Vagina (tissue), 2 donors: ENCODE data around the gene DUSP23. TPM values are rescaled to one million over a fixed set of nuclear protein-coding genes. Genes with fewer than 3 reads are reported as not detected.

Experiments
- DNase-seq, 2 donors: peaks; one replicate each; pipeline ENCODE4 v3.0.0-alpha.2; 2017; ENCODE audit errors: extremely low spot score in 2 of 2
- H3K27ac ChIP-seq: fragments of 200-600 bp; sonication (generic); one replicate; pipeline ENCODE4 v1.5.1; 2019
- H3K27me3 ChIP-seq: fragments of 200-600 bp; sonication (generic); one replicate; pipeline ENCODE4 v1.5.1; 2019
- H3K36me3 ChIP-seq, 2 donors: fragments of 200-600 bp; sonication (generic); one replicate each; pipeline ENCODE4 v1.5.1; 2017 to 2019
- H3K4me1 ChIP-seq: fragments of 200-600 bp; sonication (generic); one replicate; pipeline ENCODE4 v1.5.1; 2019
- H3K4me3 ChIP-seq, 2 donors: fragments of 200-600 bp; sonication (generic); 1 replicate in 1 of 2; 2 replicates in 1 of 2; pipeline ENCODE4 v1.5.1; 2016 to 2019
- H3K9me3 ChIP-seq: fragments of 200-600 bp; sonication (generic); one replicate; pipeline ENCODE4 v1.5.1; 2019
- CTCF ChIP-seq, 3 experiments: fragments of 450-650 bp in 2 of 3; fragments of 200-600 bp in 1 of 3; sonication (generic) in 1 of 3; IDR thresholded peaks; one replicate each; pipeline ENCODE4 v1.5.1; 2017 to 2019; ENCODE audit warnings: antibody characterized with exemption in 3 of 3, mild to moderate bottlenecking in 2 of 3, moderate library complexity in 2 of 3
- POLR2A ChIP-seq, 2 donors: fragments of 450-650 bp; IDR thresholded peaks; one replicate each; pipeline ENCODE4 v1.6.1; 2017; ENCODE audit warnings: antibody characterized with exemption in 2 of 2, mild to moderate bottlenecking in 2 of 2, moderate library complexity in 2 of 2
- POLR2AphosphoS5 ChIP-seq, 2 donors: sonication (generic); formaldehyde crosslinking; IDR thresholded peaks; one replicate each; pipeline ENCODE4 v1.9.0; 2017; ENCODE audit warnings: antibody characterized with exemption in 2 of 2, mild to moderate bottlenecking in 2 of 2, low read depth in 1 of 2; ENCODE audit not compliant: insufficient read depth in 1 of 2
- intact Hi-C: fragments of 100-400 bp; cut with DNase I; formaldehyde crosslinking; loops from one replicate; pipeline ENCODE4 v1.15.1; 2023
- total RNA-seq: library from RNA; depleted of rRNA; stranded (reverse); fragments of >200 nt; gene quantifications from one replicate; pipeline ENCODE4 v1.2.3, GENCODE V29; 2016

The DUSP23 gene
- total RNA-seq, 1 donor from 2014 or later, result 106 TPM

DNA sequence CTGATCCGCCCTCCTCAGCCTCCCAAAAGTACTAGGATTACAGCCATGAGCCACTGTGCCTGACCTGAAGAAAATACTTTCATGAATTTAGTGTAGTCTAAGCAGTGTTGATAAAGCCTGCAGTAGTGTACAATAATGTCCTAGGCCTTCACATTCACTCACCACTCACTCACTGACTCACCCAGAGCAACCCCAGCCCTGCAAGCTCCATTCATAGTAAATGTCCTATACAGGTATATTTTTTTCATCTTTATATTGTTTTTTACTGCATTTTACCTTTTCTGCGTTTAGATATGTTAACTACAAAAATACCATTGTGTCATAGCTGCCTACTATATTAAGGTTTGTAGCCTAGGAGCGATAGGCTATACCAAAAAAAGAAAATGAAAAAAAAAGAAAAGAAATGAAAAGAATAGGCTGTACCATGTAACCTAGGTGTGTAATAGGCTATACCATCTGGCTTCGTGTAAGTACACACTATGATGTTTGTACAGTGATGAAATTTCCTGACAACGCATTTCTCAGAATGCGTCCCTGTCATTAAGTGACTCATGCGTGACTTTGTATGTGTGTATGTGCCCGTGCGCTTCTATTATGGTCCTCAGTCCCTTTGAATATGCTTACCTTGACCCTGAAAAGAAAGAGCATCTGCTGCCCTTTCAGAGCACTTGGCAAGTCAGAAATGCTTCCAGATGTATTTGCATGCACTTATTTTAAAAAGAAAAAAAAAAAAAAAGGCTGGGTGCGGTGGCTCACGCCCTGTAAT is 36.7 kb downstream of the DUSP23 start:
- H3K4me1 ChIP-seq, result no peaks in the 10 kb centered on the region
- H3K36me3 ChIP-seq, result no peaks in the 10 kb centered on the region
- DNase-seq, result no peak
- H3K27ac ChIP-seq, result no peak overlapping the region
- no peak for TF ChIP-seq POLR2A (IDR thresholded peaks at IDR 0.05)
- TF ChIP-seq CTCF (IDR thresholded peaks at IDR 0.05), result no peak
- TF ChIP-seq POLR2AphosphoS5 (IDR thresholded peaks at IDR 0.05; ENCODE audit: insufficient read depth in 1 of 2, low read depth in 1 of 2), result peak in 1 of 2 donors; percentile 41
- H3K4me3 ChIP-seq, result no peak overlapping the region
- intact Hi-C loops, result no loop called here
- H3K9me3 ChIP-seq, result no peaks in the 10 kb centered on the region
- no peaks in the 10 kb centered on the region for H3K27me3 ChIP-seq

DNA sequence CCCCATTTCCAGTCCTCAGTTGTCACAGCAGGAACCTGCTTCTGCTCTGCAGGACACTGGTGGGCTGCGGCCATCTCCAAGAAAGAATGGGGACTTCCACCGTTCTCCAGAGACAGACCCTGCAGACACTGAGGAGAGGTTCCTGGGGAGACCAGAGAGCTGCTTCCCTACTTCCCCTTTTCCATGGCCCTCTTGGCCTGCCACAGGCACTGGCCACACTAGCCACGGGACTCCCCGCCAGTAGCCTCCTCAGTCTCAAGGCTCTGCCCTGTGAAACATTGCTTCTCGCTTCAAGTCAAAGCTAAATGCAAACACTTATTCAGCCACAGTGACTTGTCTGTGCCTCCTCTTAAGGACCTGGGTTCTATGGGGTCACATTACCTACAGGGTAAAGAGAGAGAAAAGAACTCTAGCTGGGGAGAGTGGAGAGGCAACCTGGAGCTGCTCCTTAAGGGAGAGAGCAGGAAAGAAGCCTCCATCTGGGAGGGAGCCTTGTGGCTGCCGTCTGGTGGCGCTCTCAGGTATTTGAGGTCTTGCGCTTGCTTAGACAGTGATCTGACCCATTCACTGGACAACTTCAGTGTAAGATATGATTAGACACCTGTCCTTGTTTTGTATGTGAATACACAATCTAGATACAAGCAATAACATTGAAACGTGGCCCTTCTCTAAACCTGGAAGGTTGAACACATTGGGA is 40.6 kb downstream of the DUSP23 start:
- Histone ChIP-seq H3K4me3 (no peak overlapping the region), H3K27ac (no peak overlapping the region), H3K9me3 (no peaks in the 10 kb centered on the region), H3K36me3 (no peaks in the 10 kb centered on the region), H3K27me3 (no peaks in the 10 kb centered on the region), H3K4me1 (peaks cover 7% of the 10 kb centered on the region)
- DNase-seq, result no peak
- intact Hi-C loops, result no loop called here
- no peak for TF ChIP-seq POLR2A (IDR thresholded peaks at IDR 0.05)
- no peak for TF ChIP-seq POLR2AphosphoS5 (IDR thresholded peaks at IDR 0.05; ENCODE audit: insufficient read depth in 1 of 2, low read depth in 1 of 2)
- TF ChIP-seq CTCF (IDR thresholded peaks at IDR 0.05), result no peak

DNA sequence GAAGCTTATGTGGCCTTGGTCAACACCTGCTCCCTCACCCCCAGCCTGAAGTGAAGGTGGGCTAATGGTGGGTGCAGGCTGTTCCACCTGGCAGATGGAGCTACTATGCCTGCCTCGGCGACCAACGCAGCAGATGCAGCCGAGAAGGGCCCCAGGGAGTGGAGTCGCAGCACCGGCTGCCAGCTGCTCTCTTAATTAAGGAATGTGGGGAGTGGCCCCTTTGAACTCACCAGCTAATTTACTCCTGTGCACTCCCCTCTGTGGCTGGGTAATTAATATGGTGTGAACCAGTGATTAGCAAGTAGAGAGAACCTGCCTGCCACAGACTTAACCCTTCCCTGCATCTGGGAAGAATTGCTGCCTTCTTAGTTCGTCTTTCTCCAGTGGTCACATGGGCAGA is 42.6 kb downstream of the DUSP23 start:
- intact Hi-C loops, result no loop called here
- TF ChIP-seq CTCF (IDR thresholded peaks at IDR 0.05) (no peak), POLR2A (IDR thresholded peaks at IDR 0.05) (no peak), POLR2AphosphoS5 (IDR thresholded peaks at IDR 0.05; ENCODE audit: insufficient read depth in 1 of 2, low read depth in 1 of 2) (no peak)
- Histone ChIP-seq H3K4me1 (peaks cover 7% of the 10 kb centered on the region), H3K4me3 (no peak overlapping the region), H3K9me3 (no peaks in the 10 kb centered on the region), H3K27me3 (no peaks in the 10 kb centered on the region), H3K36me3 (no peaks in the 10 kb centered on the region), H3K27ac (no peak overlapping the region)
- DNase-seq, result no peak

- Histone ChIP-seq H3K4me1 (peaks cover 7% of the 10 kb centered on the region), H3K27ac (no peak overlapping the region), H3K36me3 (no peaks in the 10 kb centered on the region), H3K4me3 (no peak overlapping the region), H3K9me3 (no peaks in the 10 kb centered on the region), H3K27me3 (no peaks in the 10 kb centered on the region)
- no peak for DNase-seq
- TF ChIP-seq POLR2AphosphoS5 (IDR thresholded peaks at IDR 0.05; ENCODE audit: insufficient read depth in 1 of 2, low read depth in 1 of 2), result no peak
- no peak for TF ChIP-seq CTCF (IDR thresholded peaks at IDR 0.05)
- no peak for TF ChIP-seq POLR2A (IDR thresholded peaks at IDR 0.05)
- intact Hi-C loops, result no loop called here
Measured at GRCh38 chr1:159825564-159825963, 44.8 kb downstream of the DUSP23 start.
